GM19397 (cell line): ENCODE data around the gene RBM10.

ENCODE experiments used
- ATAC-seq: cut with Tn5 transposase; IDR thresholded peaks from one replicate; pipeline ENCODE4 v1.9.1; 2021; ENCODE audit warnings: mild to moderate bottlenecking, moderate library complexity; ENCODE audit not compliant: unreplicated experiment

Gene RBM10

DNA sequence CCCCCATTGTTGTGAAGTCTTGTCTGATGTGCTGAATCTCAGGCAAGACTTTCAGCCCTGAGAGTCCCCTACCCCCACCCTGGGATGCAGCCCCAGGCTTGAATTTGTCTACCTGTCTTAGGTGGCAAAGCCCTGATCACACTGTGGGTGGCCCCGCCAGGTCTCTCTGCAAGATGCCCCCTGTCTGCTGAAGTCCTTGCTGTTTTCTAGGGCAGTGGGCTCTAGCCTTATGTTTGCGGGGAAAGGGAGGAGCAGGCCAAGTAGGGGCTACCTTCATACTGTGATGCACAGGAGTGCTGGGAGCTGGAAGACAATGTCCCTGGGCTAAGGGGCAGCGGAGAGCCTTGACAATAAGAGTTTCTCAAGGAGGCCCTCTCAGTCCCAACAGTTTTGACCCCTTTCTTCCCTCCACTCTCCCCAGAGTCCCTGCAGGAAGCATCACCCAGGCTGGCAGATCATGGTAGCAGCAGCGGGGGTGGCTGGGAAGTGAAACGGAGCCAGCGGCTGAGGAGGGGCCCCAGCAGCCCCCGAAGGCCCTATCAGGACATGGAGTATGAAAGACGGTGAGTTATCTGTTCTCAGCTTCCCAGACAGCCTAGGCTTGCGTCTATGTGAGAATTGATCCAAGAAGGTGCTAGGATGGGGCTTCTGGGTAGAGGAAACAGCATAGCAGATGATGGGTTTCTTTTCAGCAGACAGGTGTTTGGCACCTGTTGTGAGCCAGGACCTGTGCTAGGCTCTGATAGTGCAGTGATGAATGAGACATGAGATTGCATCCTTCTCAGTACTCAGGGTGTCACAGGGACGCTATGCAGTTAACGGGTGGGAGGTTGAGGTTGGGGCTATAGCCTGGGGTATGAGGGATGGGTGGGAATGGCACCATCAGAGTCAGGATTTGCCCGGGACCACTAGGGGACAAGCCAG, 2.2 kb downstream of the RBM10 start:
- ATAC-seq = no peak

DNA sequence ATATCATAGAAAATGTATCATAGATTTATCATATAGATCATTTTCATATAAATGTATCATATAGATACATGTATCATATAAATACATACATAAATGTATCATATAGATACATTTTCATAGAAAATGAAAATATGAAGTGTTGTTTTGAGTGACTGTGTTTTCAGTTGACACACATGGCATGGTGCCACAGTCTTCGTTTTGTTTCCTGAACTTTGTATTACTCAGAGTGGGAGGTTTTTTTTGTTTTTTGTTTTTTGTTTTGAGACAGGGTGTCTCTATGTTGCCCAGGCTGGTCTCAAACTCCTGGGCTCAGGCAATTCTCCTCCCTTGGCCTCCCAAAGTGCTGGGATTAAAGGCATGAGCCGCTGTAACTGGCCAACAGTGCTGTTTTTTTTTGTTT, 3.9 kb downstream of the RBM10 start:
- ATAC-seq = no peak

DNA sequence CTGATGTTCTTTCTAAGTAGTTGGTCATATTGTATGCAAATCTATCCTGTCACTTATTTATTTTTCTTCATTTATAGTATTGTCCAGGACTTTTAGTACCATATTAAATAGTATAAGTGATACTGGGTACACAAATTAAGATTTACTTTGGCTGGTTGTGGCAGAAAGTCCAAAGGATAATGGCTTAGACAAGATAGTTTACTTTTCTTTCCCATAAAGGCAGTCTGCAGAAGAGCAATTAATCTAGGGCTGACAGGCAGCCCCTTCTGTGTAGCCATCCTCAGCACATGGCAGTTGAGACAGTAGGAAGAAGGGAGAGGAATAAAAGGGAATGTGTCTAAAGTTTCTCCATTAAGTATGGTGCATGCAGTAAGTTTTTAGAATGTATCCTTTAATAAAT, 6.4 kb downstream of the RBM10 start:
- no peak for ATAC-seq

DNA sequence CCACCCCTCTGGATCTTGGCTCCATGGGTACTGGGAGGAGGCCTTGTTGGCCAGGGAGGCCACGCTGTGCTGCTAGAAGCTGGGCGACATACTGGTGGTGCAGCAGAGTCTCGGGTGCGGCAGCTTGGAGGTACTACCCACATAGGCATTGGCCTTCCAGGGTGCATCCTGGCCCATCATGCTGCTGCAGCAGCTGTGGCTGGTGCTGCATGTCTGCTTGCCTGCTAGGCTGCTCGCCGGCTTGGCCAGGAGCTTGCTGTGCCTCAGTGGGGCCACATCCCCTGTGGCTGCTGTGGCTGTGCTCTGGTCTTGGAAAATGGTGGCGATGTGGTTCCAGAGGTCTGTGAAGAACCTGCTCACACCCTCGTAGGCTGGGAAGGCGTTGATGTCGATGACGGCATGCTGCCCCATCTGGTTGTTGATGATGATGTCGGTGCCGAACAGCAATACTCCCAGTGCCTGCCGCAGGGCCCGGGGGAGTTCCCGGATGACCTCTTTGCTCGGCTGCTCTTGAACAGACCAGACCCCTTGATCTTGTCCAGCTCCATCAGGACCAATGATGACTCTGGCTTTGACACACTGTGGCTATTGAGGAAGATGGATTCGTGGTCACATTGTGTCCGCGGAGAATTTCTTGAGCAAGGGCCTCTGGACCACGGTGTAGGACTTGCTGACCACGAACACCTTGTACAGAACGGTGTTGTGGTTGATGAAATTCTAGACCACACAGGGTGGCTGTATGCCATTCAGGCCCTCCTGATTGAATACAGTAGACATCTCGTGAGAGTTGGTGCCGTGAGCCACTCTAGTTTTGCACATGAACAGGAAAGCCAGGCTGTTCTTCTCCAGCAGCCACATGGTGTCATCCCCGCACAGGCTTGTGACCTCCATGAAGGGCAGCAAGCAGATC, 11.8 kb downstream of the RBM10 start:
- no peak for ATAC-seq

DNA sequence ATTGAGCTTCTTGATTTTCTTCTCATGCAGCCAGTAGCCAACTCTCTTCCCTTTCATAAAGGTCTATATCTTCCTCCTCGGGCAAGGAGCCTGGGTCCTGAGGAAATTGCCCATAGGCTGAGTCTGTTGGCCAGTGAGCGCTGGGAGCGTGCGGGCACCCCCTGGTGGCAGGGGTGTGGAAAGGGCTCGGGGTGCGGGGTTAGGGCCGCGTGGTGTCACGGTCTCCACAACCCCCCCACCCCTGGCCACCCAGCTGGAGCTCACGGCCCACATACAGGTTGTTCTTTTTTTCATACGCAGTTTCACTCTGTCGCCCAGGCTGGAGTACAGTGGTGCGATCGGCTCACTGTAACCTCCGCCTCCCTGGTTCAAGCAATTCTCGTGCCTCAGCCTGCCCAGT, 13.1 kb downstream of the RBM10 start:
- no peak for ATAC-seq

DNA sequence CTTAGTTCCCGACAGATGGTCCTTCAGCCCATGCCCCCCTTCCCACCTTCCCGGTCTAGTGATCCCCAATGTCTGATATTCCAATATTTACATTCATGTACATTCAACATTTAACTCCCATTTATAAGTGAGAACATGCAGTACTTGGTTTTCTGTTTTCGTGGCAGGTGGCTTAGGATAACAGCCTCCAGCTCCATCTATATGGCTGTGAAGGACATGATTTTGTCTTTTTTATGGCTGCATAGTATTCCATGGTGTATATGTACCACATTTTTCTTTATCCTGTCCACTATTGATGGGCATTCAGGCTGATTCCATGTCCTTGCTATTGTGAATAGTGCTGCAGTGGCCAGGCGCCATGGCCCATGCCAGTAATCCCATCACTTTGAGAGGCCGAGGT, 13.8 kb downstream of the RBM10 start:
- no peak for ATAC-seq

DNA sequence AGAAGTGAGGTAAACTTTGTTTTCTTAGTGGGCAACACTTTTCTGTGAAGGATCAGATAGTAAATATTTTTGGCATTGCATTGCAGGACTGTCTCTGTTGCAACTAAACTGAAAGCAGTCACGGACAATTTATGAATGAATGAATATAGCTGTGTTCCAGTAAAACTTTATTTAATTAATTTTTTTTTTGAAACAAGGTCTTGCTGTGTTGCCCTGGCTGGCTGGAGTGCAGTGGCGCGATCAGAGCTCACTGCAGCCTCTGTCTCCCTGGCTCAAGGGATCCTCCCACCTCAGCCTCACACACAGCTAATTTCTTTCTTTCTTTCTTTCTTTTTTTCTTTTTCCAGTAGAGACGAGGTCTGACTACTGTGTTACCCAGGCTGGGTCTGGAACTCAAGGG, 15.8 kb downstream of the RBM10 start:
- ATAC-seq = no peak

DNA sequence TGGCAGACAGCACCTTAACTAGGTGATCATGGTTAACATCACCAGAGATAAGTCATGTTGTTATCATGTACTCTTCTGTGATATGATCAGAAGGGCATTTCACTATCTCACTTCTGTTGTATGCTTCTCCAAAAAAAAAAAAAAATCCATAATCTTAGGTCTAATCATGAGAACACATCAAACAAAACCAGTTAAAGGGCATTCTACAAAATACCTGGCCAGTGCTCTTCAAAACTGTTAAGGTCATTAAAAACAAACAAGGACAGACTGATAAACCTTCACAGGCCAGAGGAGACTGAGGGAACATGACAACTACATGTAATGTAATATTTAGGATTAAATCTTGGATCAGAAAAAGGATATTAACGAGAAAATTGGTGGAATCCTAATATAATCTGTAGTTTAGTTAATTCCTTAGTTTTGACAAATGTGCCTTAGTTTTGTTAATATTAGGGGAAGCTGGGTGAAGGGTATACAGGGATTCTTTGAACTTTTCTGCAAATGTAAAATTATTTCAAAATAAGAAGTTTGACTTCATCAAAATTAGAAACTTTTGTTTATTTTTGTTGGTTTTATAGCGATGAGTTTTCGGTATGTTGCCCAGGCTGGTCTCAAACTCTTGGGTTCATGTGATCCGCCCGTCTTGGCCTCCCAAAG, 18.0 kb downstream of the RBM10 start:
- ATAC-seq = no peak

DNA sequence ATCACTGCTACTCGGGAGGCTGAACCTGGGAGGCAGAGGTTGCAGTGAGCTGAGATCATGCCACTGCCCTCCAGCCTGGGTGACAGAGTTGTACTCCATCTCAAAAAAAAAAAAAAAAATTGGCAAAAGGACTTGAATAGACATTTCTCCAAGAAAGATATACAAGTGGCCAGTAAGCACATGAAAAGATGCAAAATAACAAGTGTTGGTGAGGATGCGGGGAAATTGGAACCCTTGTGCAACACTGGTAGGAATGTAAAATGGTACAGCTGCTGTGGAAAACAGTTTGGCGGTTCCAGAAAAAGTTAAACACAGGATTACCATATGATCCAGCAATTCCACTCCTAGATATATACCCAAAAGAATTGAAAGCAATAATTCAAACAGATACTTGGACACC, 19.4 kb downstream of the RBM10 start:
- ATAC-seq = no peak

DNA sequence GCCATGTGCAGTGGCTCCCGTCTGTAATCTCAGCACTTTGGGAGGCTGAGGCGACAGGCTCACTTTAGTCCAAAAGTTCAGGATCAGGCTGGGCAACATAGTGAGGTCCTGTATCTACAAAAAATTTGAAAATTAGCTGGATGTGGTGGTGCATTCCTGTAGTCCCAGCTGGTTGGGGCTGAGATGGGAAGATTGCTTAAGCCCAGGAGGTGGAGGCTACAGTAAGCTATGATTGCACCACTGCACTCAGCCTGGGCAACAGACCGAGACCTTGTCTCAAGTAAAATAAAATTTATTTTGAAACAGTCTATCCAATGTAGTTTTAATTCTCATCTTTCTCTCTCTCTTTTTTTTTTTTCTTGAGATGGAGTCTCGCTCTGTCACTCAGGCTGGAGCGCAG, 21.1 kb downstream of the RBM10 start:
- no peak for ATAC-seq

DNA sequence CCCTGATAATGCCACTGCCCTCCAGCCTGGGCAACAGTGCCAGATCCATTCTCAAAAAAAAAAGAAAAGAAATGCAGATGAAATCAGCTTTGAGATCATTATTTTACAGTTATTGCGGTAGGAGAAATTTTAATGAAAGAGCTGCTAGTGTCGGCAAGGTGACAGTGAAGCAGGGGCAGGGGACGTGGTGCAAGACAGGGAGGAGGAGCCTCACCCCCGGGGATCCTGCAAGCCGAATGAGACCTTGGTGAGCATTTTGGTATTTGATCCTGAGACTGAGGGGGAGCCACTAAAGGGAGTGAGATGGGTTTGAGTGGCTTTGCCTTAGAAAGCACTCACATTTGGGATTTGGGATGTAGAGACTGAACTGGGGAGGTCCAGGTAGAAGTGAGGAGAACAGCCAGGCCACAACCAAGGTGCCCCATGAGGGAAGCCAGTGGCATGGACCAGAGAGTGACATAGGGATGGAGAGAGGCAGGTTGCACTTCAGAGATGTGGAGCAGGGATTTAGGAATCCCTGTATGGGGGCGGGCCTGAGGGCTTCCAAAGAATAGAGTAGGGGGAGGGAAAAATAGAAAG, 23.6 kb downstream of the RBM10 start:
- ATAC-seq = no peak

DNA sequence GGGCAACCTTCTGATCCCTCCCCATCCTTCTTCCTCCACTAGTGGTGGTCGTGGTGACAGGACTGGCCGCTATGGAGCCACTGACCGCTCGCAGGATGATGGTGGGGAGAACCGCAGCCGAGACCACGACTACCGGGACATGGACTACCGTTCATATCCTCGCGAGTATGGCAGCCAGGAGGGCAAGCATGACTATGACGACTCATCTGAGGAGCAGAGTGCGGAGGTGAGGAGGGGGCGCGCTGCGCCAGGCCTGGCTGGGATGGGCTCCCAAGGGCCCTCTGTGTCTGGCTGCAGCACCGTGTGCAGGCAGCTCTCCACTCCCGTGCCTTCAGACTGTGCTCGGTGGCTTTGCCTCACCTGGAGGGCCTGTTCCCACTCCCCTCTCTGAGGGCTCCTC, 24.3 kb downstream of the RBM10 start:
- ATAC-seq = no peak

DNA sequence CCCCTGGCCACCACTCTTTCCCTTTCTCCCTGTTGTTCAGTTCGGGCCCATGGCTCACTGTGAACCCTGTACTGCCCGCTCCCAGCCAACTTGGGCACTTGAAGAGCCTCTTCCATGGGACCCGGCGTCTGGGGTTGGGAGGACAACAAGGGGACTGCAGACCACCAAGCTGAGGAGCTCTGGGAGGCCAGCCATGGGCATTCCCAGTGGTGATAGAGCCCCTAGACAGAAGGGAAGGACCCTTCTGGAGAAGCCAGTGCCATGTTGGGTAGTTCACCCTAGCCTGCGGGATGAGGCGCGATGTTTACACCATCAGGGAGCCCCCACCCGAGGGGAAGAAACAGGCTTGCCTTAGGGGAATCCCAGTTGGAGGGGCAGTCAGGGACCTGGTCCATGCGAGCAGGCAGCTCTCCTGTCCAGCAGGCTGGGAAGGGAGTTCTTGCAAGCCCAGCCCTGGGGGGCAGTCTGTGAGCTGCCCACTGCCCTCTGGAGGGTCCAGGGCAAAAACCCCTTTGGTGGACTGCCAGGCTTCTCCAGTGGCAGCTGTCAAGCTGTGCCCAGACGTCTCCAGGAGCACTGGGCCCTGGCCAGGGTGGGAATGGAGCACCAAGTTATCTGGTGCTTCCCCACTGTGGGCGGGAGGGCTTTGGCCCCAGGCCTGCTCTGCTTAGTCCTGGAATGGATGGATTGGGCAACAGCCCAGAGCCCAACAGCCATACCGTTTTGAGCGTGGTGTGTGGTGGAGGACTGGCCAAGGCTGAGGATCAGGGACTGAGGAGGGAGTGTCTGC, 24.9 kb downstream of the RBM10 start:
- no peak for ATAC-seq

DNA sequence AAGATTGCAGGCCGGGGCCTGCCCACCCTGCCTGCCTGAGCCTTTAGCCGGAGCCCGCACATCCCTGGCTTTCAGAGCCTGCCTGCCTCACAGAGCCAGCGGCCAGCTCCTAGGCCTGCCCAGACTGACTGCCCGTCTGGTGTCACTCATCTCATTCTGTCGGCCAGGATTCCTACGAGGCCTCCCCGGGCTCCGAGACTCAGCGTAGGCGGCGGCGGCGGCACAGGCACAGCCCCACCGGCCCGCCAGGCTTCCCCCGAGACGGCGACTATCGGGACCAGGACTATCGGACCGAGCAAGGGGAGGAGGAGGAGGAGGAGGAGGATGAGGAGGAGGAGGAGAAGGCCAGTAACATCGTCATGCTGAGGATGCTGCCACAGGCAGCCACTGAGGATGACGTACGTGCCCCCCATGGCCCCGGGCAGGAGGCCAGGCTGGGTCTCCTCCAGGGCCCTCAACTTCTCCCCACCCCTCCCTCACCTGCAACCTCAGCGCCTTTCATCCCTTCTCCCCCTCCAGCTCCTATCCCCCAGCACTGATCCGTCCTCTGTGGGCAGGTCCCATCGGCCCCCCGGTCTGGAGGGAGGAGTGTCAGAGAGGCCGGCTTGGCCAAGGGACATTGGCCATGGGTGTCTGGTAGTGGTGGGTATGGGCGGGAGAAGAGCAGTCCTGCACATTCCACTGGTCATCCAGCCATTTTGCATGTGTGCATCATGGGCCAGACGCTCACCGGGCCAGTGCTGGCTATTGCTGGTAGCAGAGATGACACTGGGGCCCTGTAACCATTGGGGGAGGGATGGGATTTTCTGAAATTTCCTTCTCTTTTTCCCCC, 26.1 kb downstream of the RBM10 start:
- no peak for ATAC-seq

DNA sequence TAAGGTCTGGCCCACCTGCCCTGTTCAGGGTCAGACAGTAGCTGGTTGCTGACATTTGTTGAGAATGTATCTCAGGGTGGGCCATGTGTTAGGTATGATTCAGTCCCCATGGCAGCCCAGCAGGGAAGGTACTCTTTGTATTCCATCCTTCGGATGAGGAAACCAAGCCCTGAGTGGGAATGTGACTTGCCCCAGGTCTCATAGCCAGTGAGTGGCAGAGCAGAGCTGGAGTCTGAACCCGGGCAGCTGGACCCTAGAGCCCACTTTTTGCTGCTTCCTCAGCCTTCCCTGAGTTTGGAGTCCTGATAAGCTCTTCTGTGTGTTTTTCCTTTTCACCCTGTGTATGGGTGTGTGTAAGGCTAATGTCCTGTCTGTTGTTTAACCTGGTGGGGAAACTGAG, 27.0 kb downstream of the RBM10 start:
- ATAC-seq = no peak

DNA sequence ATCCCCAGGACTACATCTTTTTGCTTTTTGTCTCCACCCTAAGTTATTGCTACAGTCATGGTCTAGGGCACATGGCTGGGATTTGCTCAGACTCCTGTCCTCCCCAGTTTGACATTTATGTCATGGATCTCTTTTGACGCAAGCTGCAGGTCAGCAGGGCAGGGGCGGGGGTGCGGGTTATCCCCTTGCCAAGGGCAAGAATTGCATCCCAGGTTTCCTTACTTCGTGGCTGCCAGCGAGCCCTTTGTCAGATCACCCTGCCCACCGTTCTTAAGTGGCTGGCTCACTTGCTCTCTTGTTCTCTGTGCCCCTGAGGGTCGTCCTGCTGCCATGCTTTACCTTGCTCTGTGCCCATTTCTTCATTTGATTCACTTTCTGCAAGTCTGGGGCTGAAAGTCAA, 27.5 kb downstream of the RBM10 start:
- ATAC-seq = no peak

DNA sequence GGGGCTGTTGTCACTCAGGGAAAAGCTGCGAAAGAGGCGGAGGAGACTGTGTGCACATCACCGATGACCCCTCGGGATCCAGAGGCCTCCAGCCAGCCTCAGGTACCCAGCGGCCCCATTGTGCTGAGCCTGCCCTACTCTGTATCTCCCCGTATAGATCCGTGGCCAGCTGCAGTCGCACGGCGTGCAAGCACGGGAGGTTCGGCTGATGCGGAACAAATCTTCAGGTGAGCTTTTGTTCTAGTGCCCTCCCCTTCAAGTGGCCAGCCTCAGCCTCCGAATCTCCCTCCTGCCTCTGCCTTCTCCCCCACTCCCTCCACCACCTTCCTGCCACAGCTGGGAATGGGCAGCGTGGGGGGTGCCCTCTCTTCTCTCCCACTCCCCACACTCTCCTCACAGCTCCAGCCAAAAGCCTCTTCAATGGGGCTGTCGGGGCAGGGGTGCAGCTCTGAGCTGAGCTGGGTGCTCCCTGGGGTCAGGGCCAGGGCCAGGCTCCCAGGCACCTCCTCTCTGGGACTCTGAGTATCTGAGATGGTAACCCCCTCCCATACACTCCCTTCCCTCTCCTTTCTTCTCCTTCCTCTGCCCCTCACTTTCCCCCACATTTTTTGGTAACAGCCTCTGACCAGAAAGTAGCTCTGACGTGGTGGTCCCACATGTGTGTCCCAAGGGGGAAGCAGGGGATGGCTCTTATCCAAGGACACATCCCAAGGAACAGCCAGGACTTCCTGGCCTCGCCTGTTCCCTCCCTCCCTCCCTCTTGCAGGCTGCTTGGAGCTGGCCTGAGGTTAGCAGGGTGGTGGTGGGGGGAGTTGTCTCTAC, 28.2 kb downstream of the RBM10 start:
- ATAC-seq = no peak

DNA sequence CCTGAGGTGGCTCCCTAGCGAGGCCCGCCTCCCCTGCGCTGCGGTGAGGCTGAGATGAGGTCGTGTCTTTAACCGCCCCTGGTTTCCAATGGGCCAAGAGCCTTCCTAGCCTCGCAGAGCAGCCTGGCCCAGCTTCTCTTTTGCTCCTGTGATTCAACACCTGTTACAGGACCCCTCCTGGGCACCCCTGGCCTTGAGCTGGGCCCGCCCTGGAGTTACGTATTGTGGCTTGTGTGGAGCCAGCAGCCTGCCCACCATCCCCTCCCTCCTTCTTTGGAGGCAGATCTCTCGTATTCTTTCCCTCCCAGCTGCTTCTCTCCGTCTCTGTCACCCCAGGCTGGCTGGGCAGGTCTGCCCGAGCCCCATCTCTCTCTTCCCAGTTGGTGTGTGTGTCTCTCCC, 29.4 kb downstream of the RBM10 start:
- no peak for ATAC-seq
